ENCODE data around the gene MSH5. TPM values are rescaled to one million over a fixed set of nuclear protein-coding genes. Genes with fewer than 3 reads are reported as not detected.

Gene MSH5
- total and polyA plus RNA-seq, 2 of the 13 experiments (the other 11 are each of a cell fraction or from before 2014, with no cell fraction given), result 10.2 to 38.7 TPM

DNA sequence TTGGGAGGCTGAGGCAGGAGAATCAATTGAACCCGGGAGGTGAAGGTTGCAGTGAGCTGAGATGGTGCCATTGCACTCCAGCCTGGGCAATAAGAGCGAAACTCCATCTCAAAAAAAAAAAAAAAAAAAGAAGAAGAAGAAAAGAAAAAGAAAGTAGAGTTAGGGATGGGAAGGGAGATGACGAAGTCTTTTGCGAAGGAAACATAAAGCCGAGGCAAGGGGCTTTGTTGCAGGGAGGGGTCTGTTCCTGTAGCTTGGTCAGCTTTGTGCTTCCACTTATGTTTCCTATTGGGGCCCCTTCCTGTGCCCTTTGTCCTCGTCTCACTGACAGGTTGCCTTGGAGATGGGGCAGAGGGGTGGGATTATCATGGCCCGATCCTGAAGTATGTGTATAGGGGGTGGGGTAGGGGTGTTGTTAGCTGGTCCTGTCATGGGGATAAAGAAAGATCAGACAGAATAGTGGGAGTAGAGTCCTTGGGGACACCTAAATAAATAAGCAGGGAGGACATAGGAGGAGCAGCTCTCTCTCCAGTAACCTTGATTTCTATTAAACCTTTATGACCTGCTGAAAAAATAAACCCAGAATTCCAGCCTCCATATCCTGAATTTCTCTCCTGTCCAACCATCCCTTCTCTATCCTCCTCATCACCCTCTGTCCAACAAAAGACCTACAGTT is 2.4 kb upstream of the MSH5 start (continued):
- no peak for TF ChIP-seq FLYWCH1 (CRISPR knock-in tag; IDR thresholded peaks at IDR 0.05)
- peak; percentile 46; the same call in 1 of the 2 replicates for TF ChIP-seq MIER3 (CRISPR knock-in tag; IDR thresholded peaks at IDR 0.05; ENCODE audit: borderline replicate concordance)
- no peak for TF ChIP-seq ZBED4 (CRISPR knock-in tag; IDR thresholded peaks at IDR 0.05; ENCODE audit: borderline replicate concordance)
- no peak; the same call in 1 of the 2 replicates for TF ChIP-seq IRF2 (CRISPR knock-in tag; IDR thresholded peaks at IDR 0.05)
- no peak for TF ChIP-seq PRDM4 (CRISPR knock-in tag; IDR thresholded peaks at IDR 0.05; ENCODE audit: borderline replicate concordance)
- TF ChIP-seq, protein P1, sequence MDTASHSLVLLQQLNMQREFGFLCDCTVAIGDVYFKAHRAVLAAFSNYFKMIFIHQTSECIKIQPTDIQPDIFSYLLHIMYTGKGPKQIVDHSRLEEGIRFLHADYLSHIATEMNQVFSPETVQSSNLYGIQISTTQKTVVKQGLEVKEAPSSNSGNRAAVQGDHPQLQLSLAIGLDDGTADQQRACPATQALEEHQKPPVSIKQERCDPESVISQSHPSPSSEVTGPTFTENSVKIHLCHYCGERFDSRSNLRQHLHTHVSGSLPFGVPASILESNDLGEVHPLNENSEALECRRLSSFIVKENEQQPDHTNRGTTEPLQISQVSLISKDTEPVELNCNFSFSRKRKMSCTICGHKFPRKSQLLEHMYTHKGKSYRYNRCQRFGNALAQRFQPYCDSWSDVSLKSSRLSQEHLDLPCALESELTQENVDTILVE (CRISPR knock-in tag; IDR thresholded peaks at IDR 0.05), result no peak
- TF ChIP-seq ZNF777 (CRISPR knock-in tag; IDR thresholded peaks at IDR 0.05), result no peak
- TF ChIP-seq AKAP8 (CRISPR knock-in tag; IDR thresholded peaks at IDR 0.05), result no peak
- TF ChIP-seq GTF3A (CRISPR knock-in tag; conservative IDR thresholded peaks at IDR 0.05), result no peak
- peak; percentile 71; the same call in 1 of the 2 replicates for TF ChIP-seq ZBTB20 (CRISPR knock-in tag; IDR thresholded peaks at IDR 0.05; ENCODE audit: borderline replicate concordance, low read depth)
- peak; percentile 88 for TF ChIP-seq BCL6 (CRISPR knock-in tag; IDR thresholded peaks at IDR 0.05)
- no peak; the same call in 1 of the 2 replicates for TF ChIP-seq KMT2A (CRISPR knock-in tag; IDR thresholded peaks at IDR 0.05)
- TF ChIP-seq ZFX (CRISPR knock-in tag; IDR thresholded peaks at IDR 0.05; ENCODE audit: low read depth), result no peak; the same call in 1 of the 2 replicates
- no peak for TF ChIP-seq ZNF549 (CRISPR knock-in tag; IDR thresholded peaks at IDR 0.05)
- TF ChIP-seq, protein P2, sequence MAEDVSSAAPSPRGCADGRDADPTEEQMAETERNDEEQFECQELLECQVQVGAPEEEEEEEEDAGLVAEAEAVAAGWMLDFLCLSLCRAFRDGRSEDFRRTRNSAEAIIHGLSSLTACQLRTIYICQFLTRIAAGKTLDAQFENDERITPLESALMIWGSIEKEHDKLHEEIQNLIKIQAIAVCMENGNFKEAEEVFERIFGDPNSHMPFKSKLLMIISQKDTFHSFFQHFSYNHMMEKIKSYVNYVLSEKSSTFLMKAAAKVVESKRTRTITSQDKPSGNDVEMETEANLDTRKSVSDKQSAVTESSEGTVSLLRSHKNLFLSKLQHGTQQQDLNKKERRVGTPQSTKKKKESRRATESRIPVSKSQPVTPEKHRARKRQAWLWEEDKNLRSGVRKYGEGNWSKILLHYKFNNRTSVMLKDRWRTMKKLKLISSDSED (CRISPR knock-in tag; IDR thresholded peaks at IDR 0.05), result no peak
- TF ChIP-seq, protein P3, sequence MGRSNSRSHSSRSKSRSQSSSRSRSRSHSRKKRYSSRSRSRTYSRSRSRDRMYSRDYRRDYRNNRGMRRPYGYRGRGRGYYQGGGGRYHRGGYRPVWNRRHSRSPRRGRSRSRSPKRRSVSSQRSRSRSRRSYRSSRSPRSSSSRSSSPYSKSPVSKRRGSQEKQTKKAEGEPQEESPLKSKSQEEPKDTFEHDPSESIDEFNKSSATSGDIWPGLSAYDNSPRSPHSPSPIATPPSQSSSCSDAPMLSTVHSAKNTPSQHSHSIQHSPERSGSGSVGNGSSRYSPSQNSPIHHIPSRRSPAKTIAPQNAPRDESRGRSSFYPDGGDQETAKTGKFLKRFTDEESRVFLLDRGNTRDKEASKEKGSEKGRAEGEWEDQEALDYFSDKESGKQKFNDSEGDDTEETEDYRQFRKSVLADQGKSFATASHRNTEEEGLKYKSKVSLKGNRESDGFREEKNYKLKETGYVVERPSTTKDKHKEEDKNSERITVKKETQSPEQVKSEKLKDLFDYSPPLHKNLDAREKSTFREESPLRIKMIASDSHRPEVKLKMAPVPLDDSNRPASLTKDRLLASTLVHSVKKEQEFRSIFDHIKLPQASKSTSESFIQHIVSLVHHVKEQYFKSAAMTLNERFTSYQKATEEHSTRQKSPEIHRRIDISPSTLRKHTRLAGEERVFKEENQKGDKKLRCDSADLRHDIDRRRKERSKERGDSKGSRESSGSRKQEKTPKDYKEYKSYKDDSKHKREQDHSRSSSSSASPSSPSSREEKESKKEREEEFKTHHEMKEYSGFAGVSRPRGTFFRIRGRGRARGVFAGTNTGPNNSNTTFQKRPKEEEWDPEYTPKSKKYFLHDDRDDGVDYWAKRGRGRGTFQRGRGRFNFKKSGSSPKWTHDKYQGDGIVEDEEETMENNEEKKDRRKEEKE (IDR thresholded peaks at IDR 0.05), result no peak
- TF ChIP-seq ZBTB3 (CRISPR knock-in tag; IDR thresholded peaks at IDR 0.05; ENCODE audit: borderline replicate concordance, low read depth), result no peak

All from HepG2 (cell line).